IPS-20b (cell line): ENCODE measurements around the gene RNF187.

Experiments
- H3K27ac ChIP-seq: one replicate; pipeline ENCODE4 v1.5.1; 2013; ENCODE audit warnings: low read length
- H3K27me3 ChIP-seq: 2 replicates; pipeline ENCODE4 v1.6.1; 2013; ENCODE audit warnings: mild to moderate bottlenecking, low read length, inconsistent platforms; ENCODE audit not compliant: insufficient read depth
- H3K36me3 ChIP-seq: 2 replicates; pipeline ENCODE4 v1.6.1; 2013; ENCODE audit warnings: low read depth, mild to moderate bottlenecking, inconsistent platforms, low read length, moderate library complexity; ENCODE audit not compliant: insufficient read depth
- H3K4me1 ChIP-seq: 2 replicates; pipeline ENCODE4 v1.6.1; 2013; ENCODE audit warnings: mild to moderate bottlenecking, control low read depth, inconsistent platforms, low read length, moderate library complexity; ENCODE audit not compliant: insufficient read depth
- H3K4me3 ChIP-seq: 2 replicates; pipeline ENCODE4 v1.5.1; 2013; ENCODE audit warnings: mild to moderate bottlenecking, low read length, inconsistent platforms
- H3K9ac ChIP-seq: 2 replicates; pipeline ENCODE4 v1.6.1; 2013; ENCODE audit warnings: low read depth, mild to moderate bottlenecking, inconsistent platforms, low read length, moderate library complexity
- H3K9me3 ChIP-seq: 2 replicates; pipeline ENCODE4 v1.6.1; 2013; ENCODE audit warnings: mild to moderate bottlenecking, low read depth, low read length, inconsistent platforms; ENCODE audit not compliant: insufficient read depth

RNF187 gene

DNA sequence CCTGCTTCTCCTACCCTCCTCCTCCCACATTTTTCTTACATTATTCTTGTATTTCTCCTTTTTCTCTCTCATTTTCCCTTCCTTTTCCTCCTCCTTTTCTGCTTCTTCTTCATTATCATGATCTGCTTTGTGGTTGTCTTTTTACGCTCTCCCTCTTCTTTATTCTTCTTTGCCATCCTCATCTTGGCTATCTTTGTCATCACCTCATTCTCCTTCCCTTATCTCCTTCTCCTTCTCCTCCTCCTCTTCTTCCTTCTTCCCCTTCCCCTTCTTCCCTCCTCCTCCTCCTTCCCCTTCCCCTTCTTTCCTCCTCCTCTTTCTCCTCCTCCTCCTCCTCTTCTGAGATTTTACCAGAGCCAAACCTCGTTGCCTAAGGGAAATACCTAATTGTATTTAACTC lies 30.5 kb downstream of the RNF187 start:
- Histone ChIP-seq H3K27ac (no peak overlapping the region), H3K4me3 (no peak overlapping the region), H3K27me3 (peaks cover 37% of the 10 kb centered on the region), H3K9ac (no peak overlapping the region), H3K9me3 (no peaks in the 10 kb centered on the region; the same call in 1 of the 2 replicates), H3K36me3 (no peaks in the 10 kb centered on the region), H3K4me1 (no peaks in the 10 kb centered on the region)

DNA sequence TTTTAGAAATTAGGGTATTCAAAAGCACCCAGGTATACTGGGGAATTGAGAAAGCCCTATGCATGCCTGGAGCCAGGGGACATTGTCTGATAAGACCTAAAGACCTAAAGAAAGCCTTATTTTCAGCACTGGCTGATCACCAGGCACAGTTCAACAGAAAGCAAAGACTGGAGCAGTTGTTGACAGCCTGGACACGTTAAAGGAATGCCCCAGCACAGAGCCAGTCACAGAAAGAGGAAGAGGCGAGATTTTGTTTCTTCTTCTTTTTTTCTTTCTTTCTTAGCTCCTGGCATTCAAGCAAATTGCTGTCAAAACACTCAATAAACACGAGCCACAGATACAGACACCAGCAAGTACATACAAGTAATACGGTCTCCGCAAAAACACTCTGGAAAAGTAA lies 40.4 kb downstream of the RNF187 start:
- Histone ChIP-seq H3K27ac (no peak overlapping the region), H3K4me3 (no peak overlapping the region), H3K27me3 (no peaks in the 10 kb centered on the region), H3K4me1 (no peaks in the 10 kb centered on the region), H3K9me3 (peaks cover 50% of the 10 kb centered on the region), H3K36me3 (no peaks in the 10 kb centered on the region), H3K9ac (no peak overlapping the region)

DNA sequence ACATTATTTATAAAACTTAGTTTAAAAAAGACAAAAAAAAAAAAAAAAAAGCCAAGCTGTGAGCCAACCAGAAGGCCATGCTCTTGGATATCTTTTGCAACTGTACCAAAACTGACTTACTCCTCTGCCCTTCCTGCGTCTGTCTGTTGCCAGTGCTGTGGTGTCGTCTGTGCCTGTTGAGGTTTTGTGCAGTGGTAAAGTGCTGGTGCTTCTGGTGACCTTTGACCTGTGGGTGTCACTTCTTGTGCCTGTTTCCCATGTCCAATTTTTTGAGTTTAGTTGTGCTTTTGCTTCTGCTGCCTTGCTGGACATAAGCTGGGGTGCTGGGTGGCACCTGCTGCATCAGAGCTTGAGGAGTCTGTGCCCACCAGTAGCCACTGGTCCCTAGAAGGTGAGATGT lies 41.4 kb downstream of the RNF187 start:
- Histone ChIP-seq H3K4me3 (no peak overlapping the region), H3K4me1 (no peaks in the 10 kb centered on the region)

DNA sequence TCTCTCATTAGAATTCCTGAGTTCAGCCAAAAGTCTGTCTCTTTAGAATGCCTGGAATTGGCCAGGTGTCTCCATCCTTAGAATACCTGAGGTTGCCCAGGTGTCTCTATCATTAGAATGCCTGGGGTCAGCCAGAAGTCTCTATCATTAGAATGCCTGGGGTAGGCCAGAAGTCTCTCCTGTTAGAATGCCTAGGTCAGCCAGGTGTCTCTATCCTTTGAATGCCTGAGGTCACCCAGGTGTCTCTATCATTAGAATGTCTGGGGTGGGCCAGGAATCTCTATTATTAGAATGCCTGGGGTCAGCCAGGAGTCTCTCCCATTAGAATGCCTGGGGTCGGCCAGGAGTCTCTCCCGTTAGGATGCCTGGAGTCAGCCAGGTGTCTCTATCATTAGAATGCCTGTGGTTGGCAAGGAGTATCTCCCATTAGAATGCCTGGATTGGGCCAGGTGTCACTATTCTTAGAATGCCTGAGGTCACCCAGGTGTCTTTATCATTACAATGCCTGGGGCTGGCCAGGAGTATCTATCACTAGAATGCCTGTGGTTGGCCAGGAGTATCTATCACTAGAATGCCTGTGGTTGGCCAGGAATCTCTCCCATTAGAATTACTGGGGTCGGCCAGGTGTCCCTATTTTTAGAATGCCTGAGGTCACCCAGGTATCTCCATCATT lies 43.0 kb downstream of the RNF187 start:
- H3K4me1 ChIP-seq: no peaks in the 10 kb centered on the region
- no peak overlapping the region for H3K27ac ChIP-seq

More for the DNA sequence above, 41.4 kb downstream of the RNF187 start:
- H3K9me3 ChIP-seq: peaks cover 60% of the 10 kb centered on the region
- H3K27ac ChIP-seq: no peak overlapping the region
- no peak overlapping the region for H3K9ac ChIP-seq
- H3K27me3 ChIP-seq: no peaks in the 10 kb centered on the region
- H3K36me3 ChIP-seq: no peaks in the 10 kb centered on the region

DNA sequence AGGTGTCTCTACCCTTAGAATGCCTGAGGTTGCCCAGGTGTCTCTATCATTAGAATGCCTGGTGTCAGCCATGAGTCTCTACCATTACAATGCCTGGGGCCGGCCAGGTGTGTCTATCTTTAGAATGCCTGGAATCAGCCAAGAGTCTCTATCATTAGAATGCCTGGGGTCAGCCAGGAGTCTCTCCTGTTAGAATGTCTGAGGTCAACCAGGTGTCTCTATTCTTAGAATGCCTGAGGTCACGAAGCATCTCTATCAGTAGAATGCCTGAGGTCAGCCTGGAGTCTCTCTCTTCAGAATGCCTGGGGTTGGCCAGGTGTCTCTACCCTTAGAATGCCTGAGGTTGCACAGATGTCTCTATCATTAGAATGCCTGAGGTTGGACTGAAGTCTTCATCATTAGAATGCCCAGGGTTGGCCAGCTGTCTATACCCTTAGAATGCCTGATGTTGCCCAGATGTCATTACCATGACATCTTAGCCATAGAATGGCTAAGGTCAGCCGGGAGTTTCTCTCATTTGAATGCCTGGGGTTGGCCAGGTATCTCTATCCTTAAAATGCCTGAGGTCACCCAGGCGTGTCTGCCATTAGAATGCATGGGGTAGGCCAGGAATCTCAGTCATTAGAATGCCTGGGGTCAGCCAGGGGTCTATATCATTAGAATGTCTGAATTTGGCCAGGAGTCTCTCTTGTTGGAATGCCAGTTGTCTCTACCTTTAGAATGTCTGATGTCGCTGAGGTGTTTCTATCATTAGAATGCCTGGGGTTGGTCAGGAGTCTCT lies 44.0 kb downstream of the RNF187 start:
- Histone ChIP-seq H3K4me3 (no peak overlapping the region), H3K9ac (no peak overlapping the region), H3K27ac (no peak overlapping the region), H3K4me1 (no peaks in the 10 kb centered on the region), H3K9me3 (peaks cover 82% of the 10 kb centered on the region), H3K36me3 (no peaks in the 10 kb centered on the region), H3K27me3 (no peaks in the 10 kb centered on the region)

More for the DNA sequence above, 43.0 kb downstream of the RNF187 start:
- H3K9me3 ChIP-seq: peaks cover 73% of the 10 kb centered on the region
- no peaks in the 10 kb centered on the region for H3K36me3 ChIP-seq
- no peak overlapping the region for H3K9ac ChIP-seq
- H3K4me3 ChIP-seq: no peak overlapping the region
- H3K27me3 ChIP-seq: no peaks in the 10 kb centered on the region

DNA sequence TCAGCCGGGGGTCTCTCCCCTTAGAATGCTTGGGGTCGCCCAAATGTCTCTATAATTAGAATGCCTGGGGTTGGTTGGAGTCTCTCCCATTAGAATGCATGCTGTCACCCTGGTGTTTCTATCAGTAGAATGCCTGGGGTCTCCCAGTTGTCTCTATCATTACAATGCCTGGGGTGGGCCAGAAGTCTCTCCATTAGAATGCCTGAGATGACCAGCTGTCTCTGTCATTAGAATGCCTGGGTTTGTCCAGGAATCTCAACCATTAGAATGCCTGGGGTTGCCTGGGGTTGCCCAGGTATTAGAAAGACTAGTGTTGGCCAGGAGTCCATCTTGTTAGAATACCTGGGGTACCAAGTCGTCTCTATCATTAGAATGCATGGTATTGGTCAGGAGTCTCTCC lies 51.6 kb downstream of the RNF187 start:
- H3K4me3 ChIP-seq: no peak overlapping the region
- 0 out of 2 replicates have a peak, but pooled peaks cover 6% of the 10 kb centered on the region for H3K27me3 ChIP-seq
- no peaks in the 10 kb centered on the region for H3K4me1 ChIP-seq
- H3K36me3 ChIP-seq: no peaks in the 10 kb centered on the region
- no peak overlapping the region for H3K9ac ChIP-seq
- no peak overlapping the region for H3K27ac ChIP-seq
- peaks cover 60% of the 10 kb centered on the region for H3K9me3 ChIP-seq

DNA sequence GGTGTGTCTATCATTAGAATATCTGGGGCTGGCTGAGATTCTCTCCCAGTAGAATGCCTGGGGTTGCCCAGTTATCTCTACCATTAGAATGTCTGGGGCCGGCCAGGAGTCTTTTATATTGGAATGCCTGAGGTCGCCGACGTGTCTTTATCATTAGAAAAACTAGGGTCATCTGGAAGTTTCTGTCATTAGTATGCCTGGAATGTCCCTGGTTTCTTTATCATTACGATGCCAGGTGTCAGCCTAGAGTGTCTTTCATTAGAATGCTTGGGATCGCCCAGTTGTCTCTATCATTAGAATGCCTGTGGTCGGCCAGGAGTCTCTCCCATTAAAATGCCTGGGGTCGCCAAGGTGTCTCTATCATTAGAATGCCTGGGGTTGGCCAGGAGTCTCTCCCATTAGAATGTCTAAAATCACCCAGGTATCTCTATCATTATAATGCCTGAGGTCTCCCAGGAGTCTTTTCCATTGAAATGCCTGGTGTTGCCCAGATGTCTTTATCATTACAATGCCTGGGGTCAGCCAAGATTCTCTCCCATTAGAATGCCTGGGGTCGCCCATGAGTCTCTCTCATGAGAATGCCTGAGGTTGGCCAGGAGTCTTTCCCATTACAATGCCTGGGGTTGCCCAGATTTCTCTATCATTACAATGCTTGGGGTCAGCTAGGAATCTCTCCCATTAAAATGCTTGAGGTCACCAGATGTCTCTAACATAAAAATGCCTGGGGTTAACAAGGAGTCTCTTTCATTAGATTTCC lies 53.2 kb downstream of the RNF187 start:
- H3K9ac ChIP-seq: no peak overlapping the region
- no peaks in the 10 kb centered on the region for H3K36me3 ChIP-seq
- peaks cover 63% of the 10 kb centered on the region for H3K9me3 ChIP-seq
- no peak overlapping the region for H3K27ac ChIP-seq
- H3K4me1 ChIP-seq: no peaks in the 10 kb centered on the region
- H3K27me3 ChIP-seq: peaks cover 10% of the 10 kb centered on the region; the same call in 1 of the 2 replicates
- H3K4me3 ChIP-seq: no peak overlapping the region

DNA sequence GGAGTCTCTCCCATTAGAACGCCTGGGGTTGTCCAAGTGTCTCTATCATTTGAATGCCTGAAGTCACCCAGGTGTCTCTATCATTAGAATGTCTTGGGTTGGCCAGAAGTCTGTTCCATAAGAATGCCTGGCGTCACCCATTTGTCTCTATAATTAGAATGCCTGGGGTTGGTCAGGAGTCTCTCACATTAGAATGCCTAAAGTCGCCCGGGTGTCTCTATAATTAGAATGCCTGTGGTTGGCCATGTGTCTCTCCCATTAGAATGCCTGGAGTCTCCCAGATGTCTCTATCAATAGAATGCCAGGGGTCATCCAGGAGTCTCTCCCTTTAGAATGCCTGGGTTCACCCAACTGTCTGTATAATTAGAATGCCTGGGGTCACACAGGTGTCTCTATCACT lies 54.5 kb downstream of the RNF187 start:
- H3K27ac ChIP-seq: no peak overlapping the region
- H3K4me3 ChIP-seq: no peak overlapping the region
- no peak overlapping the region for H3K9ac ChIP-seq
- peaks cover 23% of the 10 kb centered on the region; the same call in 1 of the 2 replicates for H3K27me3 ChIP-seq
- peaks cover 62% of the 10 kb centered on the region for H3K9me3 ChIP-seq
- H3K36me3 ChIP-seq: no peaks in the 10 kb centered on the region
- no peaks in the 10 kb centered on the region for H3K4me1 ChIP-seq

DNA sequence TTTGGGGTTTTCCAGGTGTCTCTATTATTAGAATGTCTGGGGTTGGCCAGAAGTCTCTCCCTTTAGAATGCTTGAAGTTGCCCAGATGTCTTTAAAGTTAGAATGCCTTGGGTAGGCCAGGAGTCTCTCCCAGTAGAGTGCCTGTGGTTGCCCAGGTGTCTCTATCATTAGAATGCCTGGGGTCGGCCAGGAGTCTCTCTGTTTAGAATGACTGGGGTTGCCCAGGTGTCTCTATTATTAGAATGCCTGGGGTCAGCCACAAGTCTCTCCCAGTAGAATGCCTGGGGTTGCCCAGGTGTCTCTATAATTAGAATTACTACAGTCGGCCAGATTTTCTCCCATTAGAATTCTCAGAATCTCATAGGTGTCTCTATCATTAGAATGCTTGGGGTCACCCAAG lies 55.2 kb downstream of the RNF187 start:
- no peaks in the 10 kb centered on the region for H3K36me3 ChIP-seq
- no peak overlapping the region for H3K9ac ChIP-seq
- H3K9me3 ChIP-seq: peaks cover 64% of the 10 kb centered on the region
- H3K27ac ChIP-seq: no peak overlapping the region
- H3K27me3 ChIP-seq: peaks cover 26% of the 10 kb centered on the region; the same call in 1 of the 2 replicates
- H3K4me1 ChIP-seq: no peaks in the 10 kb centered on the region
- H3K4me3 ChIP-seq: no peak overlapping the region

DNA sequence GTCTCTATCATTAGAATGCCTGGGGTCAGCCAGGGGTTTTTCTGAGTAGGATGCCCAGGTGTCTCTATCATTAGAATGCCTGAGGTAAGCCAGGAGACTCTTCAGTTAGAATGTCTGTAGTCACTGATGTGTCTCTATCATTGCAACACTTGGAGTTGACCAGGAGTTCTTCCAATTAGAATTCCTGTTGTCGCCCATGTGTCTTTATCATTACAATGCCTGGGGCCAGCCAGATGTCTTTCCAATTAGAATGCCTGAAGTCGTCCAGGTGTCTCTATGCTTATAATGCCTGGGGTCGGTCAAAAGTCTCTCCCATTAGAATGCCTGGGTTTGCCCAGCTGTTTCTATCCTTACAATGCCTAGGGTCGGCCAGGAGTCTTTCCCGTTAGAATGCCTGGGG lies 55.8 kb downstream of the RNF187 start:
- H3K9me3 ChIP-seq: peaks cover 66% of the 10 kb centered on the region
- H3K4me3 ChIP-seq: no peak overlapping the region
- H3K27me3 ChIP-seq: peaks cover 26% of the 10 kb centered on the region; the same call in 1 of the 2 replicates
- no peak overlapping the region for H3K27ac ChIP-seq
- H3K9ac ChIP-seq: no peak overlapping the region
- H3K36me3 ChIP-seq: no peaks in the 10 kb centered on the region
- no peaks in the 10 kb centered on the region for H3K4me1 ChIP-seq

DNA sequence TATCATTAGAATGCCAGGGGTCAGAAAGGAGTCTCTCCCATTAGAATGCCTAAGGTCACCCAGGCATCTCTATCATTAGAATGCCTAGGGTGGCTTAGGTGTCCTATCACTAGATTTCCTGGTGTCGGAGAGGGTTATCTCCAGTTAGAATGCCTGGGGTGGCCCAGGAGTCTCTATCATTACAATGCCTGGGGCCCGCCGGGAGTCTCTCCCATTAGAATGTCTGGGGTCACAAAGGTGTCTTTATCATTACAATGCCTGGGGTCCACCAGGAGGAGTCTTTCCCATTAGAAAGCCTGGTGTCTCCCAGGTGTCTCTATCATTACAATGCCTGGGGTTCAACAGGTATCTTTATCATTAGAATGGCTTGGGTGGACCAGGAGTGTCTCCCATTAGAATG lies 56.2 kb downstream of the RNF187 start:
- Histone ChIP-seq H3K4me3 (no peak overlapping the region), H3K9ac (no peak overlapping the region), H3K4me1 (no peaks in the 10 kb centered on the region), H3K27me3 (peaks cover 26% of the 10 kb centered on the region; the same call in 1 of the 2 replicates), H3K36me3 (no peaks in the 10 kb centered on the region), H3K27ac (no peak overlapping the region), H3K9me3 (peaks cover 66% of the 10 kb centered on the region)
